Activated T-helper 1 cell treated with Interleukin-2 at 50 U/mL for 16 hours (primary cell): ENCODE data around the gene CABCOCO1.
"Not testable (repeated sequence)": the region's sequence is repeated elsewhere in the genome, so short reads cannot be mapped to it uniquely, and the experiment has no call there.

Source experiments
- DNase-seq: peaks from one replicate; pipeline ENCODE4 v3.0.0-alpha.2; 2020; ENCODE audit warnings: low read depth

Gene CABCOCO1

DNA sequence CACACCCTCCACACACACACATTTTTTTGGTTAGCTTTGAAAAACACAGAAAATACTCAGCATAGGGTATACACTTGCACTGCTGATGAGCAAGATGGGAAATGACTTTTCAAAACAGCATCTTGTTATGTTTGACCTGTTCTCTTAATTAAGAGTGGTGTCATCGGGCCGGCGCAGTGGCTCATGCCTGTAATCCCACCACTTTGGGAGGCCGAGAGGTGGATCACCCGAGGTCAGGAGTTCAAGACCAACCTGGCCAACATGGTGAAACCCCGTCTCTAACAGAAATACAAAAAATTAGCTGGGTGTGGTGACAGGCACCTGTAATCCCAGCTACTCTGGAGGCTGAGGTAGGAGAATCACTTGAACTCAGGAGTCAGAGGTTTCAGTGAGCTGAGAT lies 56.7 kb downstream of the CABCOCO1 start:
- not testable (repeated sequence) for DNase-seq

DNA sequence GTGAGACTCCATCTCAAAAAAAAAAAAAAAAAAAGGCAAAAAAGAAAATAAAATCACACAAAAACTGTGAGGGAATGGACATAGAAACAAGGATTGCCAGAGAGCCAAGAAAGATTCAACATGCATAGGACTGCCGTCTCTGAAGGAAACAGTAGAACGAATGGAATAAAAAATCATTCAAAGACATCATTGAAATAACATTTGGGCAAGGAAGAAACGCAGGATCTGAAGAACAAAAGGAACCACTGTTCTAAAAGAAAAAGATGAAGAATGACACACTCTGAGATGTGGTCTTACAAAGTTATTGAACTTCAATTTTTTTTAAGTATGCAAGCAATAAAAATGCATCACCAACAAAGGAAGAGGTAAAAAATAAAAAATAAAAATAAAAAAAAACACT lies 57.2 kb downstream of the CABCOCO1 start:
- no peak for DNase-seq

DNA sequence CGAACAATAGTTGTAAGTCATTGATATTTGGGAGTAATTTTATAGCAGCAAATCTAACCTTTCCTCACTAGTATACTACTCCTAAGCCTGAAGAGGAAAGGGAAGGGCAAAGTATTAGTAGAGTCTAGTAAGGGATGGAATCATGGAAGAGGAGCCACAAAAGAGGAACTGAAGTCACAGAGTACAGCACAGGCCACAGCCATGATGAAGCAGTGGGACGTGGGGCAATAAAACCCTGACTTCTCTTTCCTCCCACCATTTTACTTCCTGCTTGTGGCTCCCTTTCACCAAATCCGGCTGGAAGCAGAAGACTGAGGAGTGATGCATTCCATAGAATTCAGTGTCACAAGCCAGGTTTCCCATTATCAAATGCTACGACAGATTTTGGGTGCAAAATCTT lies 58.7 kb downstream of the CABCOCO1 start:
- DNase-seq = no peak

DNA sequence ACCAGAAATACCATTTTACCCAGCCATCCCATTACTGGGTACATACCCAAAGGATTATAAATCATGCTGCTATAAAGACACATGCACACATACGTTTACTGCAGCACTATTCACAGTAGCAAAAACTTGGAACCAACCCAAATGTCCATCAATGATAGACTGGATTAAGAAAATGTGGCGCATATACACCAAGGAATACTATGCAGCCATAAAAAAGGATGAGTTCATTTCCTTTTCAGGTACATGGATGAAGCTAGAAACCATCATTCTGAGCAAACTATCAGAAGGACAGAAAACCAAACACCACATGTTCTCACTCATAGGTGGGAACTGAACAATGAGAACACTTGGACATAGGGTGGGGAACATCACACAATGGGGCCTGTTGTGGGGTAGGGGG lies 62.5 kb downstream of the CABCOCO1 start:
- DNase-seq = not testable (repeated sequence)

DNA sequence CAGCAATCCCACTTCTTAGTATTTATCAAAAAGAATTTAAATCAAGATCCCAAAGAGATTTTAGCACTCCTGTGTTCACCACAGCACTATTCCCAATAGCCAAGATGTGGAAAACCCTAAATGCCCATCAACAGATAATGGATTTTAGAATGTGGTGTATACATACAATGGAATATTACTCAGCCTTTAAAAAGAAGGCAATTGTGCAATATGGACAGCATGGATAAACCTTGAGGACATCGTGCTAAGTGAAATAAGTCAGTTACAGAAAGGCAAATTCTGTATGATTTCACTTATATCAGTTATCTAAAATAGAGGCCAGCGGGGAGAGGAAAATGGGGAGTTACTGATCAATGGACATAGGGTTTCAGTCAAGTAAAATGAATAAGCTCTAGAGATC lies 66.9 kb downstream of the CABCOCO1 start:
- DNase-seq = no peak

DNA sequence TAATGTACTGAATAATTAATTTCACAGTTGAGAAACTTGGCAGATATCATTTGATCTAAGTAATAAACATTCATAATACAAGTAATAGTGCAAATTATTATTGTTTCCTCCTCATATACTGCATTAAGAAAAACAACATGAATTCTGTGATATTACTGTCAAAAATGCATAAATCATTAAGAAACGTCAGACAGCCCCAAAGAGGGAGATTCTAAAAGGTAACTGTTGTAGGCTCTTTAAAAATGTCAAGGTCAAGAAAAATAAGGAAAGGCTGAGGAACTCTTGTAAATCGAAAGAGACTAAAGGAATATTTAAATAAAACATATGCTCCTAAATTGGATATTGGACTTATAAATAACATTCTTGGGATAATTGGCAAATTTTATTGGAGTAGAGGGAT lies 67.9 kb downstream of the CABCOCO1 start:
- no peak for DNase-seq

DNA sequence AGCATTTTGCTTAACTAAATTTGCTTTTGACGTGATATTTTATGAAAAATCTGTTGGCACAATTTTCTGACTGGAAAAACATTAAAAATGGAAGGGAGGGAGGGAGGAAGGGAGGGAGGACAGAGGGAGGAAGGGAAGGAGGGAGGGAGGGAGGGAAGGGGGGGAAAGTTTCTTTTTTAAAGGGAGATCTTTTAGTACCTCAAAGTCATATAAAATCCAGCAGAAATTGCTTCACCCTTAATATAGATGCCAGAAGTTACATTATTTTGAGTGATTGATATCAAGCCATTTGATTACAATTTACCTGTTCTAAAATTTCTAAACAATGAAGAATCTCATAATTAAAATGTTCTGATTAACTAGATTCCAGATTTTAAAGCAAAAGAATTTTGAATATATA lies 68.9 kb downstream of the CABCOCO1 start:
- no peak for DNase-seq

DNA sequence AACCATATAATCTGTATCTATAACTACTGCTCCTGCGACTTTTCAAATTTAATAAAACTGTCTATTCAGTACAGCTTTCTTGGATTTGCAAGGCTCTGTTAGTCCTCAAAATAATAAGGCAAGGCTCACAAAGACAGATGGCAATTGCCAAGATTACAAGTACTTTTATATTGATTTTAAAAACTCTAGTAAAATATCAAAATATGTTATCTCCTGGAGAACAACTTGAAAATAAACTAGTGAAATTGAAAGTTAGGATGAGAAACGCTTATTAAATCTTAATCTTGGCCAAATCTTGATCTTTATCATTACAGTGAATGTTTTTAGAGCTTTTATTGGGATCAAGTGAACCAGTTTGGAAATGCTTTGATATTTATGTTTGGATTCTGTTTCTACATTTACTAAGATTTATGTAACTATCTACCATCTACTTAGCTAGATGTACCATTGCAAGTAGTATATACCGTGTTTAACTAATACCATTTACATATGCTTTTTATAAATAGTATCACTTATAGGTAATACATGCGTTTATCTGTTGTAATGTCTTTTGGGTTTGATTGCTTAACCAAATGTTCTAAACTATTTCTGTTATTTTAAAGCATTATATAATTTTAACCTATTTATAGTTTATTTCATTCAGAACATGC lies 70.0 kb downstream of the CABCOCO1 start:
- DNase-seq = no peak

DNA sequence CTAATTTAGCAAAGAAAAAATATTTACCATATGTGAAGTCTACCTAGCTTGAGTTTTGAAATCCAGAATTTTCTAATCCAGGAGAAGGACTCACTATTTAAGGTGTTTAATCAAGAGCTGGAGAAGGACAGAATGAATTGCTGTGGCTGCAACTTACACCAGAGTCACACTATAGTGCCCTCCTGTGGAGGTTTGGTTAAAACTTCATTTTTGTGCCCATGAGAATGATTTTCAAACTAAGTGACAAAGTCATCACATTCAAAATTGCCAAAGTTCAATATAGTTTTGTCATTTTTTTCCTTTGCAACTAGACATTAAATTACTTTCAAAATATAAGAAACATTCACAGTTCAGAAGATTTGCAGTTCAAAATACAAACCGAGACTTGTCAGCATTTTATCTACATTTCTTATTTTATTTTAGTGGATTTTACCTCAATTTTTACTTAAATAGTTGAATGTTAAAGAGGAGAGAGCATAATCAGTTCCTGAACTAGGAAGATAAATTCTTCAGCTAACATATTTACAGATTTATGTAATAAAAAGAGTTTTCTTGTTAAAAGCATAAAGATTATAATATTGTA lies 70.7 kb downstream of the CABCOCO1 start:
- DNase-seq = no peak

DNA sequence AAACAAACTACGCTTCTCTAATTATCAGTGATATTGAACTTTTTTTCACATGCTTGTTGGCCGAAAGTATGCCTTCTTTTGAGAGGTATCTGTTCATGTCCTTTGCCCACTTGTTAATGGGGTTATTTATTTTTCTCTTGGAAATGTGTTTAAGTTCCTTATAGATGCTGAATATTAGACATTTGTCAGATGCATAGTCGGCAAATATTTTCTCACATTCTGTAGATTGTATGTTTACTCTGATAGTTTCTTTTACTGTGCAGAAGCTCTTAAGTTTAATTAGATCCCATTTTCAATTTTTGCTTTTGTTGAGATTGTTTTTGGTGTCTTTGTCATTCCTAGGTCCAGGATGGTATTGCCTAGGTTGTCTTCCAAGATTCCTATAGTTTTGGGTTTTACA lies 73.2 kb downstream of the CABCOCO1 start:
- no peak for DNase-seq

DNA sequence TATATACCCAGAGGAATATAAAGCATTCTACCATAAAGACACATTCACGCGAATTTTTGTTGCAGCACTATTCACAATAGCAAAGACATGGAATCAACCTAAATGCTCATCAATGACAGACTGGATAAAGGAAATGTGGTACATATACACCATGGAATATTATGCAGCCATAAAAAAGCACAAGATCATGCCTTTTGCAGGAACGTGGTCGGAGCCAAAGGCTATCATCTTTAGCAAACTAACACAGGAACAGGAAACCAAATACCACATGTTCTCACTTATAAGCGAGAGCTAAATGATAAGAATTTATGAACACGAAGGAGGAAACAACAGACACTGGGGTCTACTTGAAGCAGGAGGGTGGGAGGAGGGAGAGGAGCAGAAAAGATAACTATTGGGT lies 74.7 kb downstream of the CABCOCO1 start:
- DNase-seq = not testable (repeated sequence)

DNA sequence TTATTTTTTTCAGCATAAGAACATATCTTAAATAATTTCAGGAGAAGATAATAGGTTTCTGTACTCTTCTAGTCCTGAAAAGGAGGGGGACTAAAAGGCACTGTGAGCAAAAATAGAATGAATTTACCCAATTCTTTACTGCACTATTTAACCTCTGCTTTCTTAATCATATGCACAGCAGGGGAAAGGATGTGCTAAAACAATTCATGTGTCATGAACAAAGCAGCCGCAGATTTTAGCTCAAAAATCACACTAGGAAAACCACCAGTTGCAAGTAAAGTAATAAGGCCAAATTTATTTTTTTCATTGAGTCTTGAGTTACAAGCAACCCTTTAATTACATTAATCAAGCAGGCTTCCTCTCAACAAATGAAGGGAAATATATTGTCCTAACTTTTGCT lies 80.1 kb downstream of the CABCOCO1 start:
- DNase-seq = no peak

DNA sequence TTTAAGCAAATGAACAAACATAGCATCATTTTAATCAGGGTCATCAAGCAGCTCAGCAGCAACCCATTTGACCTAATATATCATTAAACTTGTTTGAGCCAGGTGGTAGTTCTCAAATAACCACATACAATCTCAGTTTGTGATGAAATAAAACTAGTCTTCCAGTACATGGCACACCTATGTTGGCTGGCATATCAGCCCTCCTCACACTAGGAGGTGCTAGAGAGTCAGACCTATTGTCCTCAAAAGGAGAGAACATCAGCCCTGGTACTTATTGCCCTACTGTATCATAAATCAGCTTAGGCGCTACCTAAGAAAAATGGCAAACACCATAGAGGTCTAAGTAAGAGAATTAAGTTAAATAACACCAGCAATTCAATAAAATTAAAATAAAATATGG lies 81.7 kb downstream of the CABCOCO1 start:
- no peak for DNase-seq

DNA sequence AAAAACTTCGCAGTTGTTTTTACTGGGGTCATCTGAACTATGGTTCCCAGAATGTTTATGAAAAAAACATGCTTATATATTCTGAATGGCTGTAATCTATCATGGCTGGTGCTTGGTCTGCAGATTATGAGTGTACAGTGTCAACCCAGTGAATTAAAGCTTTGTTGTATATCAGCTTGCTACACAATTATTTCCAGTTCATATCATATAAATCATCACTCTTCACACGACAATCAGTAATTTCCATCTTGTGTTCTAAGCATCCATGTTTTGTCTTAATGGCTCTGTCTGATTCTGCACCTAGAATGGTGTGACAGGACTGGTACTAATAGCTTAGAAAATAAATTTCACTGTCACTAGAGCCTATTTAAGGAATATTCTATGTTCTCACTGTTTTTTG lies 83.6 kb downstream of the CABCOCO1 start:
- DNase-seq = no peak

DNA sequence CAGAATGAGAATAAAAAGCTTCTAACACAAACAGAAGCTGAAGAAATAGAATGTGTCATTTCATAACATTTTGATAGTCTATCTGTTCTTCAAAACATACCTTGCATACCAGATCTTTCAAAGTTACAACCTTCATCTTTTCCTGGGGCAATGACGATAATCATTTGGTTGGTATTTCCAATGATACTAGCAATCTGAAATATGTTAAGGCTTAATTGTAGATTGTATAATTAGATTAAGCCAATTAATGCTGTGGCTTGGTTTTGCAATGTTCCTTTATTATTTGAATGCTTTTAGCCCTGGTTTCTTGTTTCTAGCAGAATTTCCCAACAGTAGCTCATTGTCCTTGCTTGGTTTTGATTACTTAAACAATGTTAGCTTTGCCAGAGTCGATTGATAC lies 84.6 kb downstream of the CABCOCO1 start:
- DNase-seq = no peak

DNA sequence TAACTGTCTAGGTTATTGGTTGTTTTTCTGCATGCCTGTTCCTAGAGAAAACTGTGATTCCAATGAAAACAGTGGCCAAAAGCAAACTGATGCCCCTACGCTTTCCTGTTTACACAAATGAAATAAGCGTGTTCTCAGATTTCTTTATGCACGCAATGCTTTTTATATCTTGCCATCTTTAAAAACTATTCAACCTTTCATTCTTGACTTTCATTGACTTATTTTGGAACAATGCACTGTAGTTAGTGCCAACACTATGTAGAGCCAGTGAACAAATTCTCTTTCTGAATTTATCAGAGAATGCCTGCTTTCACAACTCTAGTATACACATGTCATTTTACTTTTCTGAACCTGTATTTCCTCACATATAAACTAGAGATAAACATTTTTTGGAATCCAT lies 86.6 kb downstream of the CABCOCO1 start:
- DNase-seq = no peak

DNA sequence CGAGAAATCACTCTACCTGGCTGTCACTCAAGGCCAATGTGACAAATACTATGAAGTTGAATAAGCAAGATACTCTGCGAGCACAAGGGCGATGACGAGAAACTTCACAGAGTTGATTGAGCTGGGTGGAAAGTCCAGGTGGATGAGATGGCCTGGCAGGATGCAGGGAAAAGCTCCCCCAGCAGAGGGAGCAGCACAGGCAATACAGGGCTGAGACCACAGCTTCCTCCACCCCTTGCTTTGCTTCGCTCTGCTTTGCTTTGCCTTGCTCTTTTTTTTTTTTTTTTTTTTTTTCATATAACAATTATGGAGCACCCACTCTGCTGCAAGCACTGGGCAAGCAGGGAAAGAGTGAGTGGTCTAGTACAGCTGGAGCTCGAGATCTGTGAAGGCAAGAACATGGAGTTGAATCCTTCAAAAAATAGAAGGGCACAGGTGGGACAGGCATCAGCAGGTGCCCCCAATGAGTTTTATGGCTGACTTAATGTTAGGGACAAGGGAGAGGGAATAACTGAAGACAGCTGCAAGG lies 88.3 kb downstream of the CABCOCO1 start:
- DNase-seq = peak; percentile 39

DNA sequence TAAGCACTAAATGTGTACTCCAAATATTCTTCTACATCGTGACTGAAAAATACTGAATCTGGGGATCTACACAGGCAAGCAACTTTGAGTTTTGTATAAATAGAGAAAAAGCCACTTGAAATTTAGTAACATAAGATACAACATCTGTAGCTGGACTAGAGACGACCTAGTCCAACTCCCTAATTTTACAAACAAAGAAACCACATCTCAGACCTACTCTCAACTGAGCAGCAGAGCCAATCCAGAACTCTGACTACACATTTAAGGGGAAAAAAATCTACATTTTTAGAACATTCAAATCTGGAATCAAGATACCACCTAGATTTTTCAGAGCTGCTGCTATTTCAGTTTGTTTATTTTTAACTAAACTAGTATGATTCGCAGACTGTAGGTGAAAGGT lies 88.9 kb downstream of the CABCOCO1 start:
- DNase-seq = no peak

DNA sequence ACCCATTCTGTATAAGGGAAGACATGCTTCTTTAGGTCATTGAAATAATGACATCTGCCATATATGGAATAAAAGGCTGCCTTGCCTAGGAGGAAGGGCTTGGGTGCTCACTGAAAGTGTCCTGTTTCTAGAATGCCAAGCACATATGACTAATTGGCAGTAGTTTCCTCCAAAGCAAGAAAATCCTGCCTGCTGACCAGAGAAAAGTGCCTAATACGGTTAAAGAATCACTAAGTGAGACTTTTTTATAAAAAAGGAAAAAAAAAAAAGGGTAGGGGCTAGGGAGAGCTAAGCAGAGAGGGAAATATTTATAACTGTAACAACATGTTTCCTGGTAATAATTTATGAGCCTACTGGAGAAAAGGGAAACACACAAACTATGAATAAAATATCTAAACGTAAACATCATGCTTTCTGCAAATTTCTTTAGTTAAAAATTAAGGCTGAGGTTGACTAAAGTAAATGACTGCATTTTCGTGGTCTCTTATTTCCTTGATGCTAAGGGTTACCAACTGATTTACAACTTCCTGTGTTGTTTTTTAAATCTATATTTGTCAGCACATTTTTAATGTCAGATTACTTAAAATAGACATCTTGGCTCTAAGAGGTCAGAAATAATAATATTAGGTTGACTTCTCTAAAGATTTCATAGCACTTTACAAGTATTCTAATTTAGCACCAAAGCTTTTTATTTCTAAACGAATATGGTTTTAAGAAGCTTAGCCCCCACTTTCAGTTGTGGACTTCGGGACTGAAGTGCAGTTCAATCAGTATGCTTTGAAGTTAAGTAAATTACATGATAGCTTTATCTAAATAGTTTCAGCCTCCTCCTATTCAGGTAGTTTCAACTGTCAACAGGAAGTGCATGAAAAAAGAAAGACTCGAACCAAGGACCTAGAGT lies 89.6 kb downstream of the CABCOCO1 start:
- DNase-seq = no peak

DNA sequence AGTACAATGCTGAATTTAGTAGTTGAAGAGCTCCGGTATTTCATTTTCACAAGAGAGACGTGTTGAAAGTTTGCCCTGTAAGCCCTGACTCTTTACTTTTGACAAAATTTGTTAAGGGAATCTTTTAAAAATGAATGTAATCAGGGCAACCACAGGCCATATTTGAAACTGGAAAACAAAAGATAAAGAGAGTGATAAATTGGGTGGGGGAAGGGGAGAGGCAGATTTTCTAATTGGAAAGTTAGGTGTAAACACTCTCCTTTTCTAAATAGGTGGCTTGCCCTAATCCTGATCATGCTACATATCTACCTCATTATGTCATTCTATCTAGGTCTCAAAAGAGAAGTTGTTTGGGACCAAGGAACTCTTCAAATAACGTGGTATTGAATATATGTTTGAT lies 90.7 kb downstream of the CABCOCO1 start:
- no peak for DNase-seq

DNA sequence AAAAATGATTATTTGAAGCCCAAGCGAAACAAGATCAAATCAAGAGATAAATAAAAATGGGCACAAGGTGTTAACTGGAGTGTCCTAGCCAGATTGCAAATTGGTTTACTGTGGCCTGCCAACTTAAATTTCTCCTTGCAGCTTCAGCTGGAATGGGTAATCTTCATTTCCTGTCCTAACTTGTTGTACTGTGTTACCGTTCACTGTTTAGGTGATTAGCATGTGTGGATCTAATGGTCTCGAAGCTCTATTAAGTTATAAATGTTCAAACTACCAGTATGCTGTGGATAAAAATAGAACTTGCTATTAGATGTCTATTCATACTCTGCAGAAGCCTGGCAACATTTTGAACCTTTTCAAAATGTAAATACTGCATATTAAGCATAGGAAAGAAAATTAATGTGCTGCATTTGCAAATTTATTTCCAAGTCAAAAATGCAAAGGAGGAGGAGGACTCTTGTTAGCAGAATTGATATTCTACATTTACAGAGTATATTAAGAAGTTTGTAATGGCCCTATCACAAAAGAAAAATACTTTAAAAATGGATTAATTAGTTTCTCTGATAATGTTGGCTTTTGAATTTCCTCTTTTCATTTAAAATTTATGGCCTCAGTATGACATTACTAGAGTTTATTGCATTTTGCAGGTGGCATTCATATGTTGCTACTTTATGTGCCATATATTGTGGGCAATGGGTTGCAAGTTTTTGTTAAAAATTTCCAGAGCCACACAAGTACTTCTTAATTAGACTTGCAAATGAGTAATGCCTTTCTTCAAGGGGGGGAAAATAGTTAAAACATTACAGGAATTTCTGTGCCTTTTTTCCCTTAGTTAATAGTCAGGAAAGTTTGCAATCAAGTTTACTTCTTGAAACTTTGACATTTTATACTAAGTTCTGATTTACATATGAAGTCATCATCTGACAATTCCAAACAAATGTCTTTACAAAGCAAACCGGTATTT lies 92.1 kb downstream of the CABCOCO1 start:
- DNase-seq = no peak

DNA sequence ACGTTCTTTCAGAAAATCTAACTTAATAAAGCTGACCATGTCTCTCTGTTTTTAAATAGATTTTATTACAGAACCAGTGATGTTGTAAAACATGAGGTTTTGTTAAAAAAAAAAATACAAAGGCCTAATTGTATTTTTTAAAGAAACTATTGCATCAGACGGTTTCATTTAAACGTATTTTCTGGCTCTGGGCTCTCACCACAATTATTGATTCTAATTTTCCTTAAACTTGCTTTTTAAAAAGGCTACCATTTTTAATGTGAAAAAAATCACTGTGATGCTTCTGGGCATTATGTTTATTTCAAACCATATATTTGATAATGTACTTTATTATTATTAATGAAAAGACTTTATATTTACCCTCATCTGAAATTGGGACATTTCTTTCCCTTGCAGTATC lies 94.3 kb downstream of the CABCOCO1 start:
- no peak for DNase-seq
